Measurements from ENCODE around the gene CERS6.

CERS6 gene

DNA sequence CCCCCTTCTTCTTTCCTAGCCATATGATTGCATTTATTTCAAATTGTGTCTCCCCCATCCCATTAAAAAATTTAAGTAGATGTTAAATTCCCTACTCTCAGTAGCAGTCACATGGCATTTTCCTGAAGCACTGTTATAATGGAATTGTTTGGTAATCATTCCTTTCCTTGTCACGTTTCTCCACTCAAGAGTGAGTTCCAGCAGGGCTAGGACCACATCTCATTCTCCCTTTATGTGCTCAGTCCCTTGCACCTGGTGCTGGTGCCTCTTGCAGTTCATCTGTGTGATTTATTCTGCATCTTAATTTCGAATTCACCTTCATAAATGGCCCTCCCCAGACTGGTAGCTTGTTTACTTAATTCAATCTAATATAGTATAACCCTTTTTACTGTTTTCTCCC lies 276.0 kb downstream of the CERS6 start:
- no peak overlapping the region for H3K4me3 ChIP-seq
- no peaks in the 10 kb centered on the region for H3K27me3 ChIP-seq
- no peak for TF ChIP-seq Cebpa-rat (IDR thresholded peaks at IDR 0.05)
- H4K20me1 ChIP-seq: no peaks in the 10 kb centered on the region
- no peak overlapping the region for H3K4me2 ChIP-seq
- 0 out of 2 replicates have a peak, but pooled peaks cover 13% of the 10 kb centered on the region for H3K36me3 ChIP-seq
- no peaks in the 10 kb centered on the region for H3K9me3 ChIP-seq
- H3K4me1 ChIP-seq: no peaks in the 10 kb centered on the region
- no peak overlapping the region for H3K27ac ChIP-seq
- no peak overlapping the region for H3K9ac ChIP-seq

DNA sequence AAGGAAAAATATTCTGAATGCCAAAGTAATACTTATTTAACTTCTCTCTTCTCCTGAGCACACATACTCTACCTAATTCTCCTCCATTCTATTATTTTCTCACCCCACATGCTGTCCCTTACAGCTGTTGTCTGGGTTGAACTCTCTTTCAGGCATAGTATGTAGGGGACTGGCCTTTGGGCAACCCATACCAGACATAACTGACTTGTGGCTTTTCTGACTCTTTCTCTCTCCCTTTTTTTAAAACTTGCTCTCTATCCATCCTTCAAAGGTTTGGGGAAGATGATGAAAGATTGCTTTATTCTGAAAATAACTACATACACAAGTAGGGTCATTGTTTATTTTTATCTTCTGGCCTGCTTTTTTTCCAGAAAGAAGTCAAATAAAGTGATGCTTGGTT lies 276.4 kb downstream of the CERS6 start:
- Histone ChIP-seq H3K4me1 (no peaks in the 10 kb centered on the region), H3K27me3 (no peaks in the 10 kb centered on the region), H3K4me2 (no peak overlapping the region), H3K36me3 (0 out of 2 replicates have a peak, but pooled peaks cover 13% of the 10 kb centered on the region), H3K9ac (no peak overlapping the region), H4K20me1 (no peaks in the 10 kb centered on the region), H3K9me3 (no peaks in the 10 kb centered on the region), H3K27ac (no peak overlapping the region), H3K4me3 (no peak overlapping the region)
- TF ChIP-seq Cebpa-rat (IDR thresholded peaks at IDR 0.05): no peak

DNA sequence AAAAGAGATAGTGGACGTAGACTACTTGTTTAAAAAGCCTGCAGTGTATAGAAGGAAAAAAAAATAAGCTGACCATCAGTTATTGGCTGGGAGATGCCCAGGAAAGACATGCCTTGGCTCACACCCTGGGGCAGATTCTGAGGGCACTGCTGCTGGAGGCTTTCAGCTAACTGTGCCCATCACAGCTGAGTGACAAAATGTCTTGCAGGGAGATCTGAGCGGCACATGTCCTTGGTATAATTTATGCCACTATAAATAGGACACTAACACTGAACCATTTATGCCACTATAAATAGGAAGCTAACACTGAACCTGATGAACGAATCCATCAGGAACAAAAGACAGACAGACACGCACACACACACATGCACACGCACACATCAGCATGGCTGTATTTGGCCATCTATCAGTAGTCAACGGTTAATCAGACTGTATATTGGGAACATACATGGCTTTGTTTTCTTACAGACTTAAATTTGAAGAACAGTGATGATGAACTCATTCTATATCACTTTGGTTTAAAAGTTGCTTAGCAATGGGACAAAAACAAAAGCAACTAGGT lies 278.2 kb downstream of the CERS6 start:
- no peak for TF ChIP-seq Cebpa-rat (IDR thresholded peaks at IDR 0.05)
- H4K20me1 ChIP-seq: no peaks in the 10 kb centered on the region

DNA sequence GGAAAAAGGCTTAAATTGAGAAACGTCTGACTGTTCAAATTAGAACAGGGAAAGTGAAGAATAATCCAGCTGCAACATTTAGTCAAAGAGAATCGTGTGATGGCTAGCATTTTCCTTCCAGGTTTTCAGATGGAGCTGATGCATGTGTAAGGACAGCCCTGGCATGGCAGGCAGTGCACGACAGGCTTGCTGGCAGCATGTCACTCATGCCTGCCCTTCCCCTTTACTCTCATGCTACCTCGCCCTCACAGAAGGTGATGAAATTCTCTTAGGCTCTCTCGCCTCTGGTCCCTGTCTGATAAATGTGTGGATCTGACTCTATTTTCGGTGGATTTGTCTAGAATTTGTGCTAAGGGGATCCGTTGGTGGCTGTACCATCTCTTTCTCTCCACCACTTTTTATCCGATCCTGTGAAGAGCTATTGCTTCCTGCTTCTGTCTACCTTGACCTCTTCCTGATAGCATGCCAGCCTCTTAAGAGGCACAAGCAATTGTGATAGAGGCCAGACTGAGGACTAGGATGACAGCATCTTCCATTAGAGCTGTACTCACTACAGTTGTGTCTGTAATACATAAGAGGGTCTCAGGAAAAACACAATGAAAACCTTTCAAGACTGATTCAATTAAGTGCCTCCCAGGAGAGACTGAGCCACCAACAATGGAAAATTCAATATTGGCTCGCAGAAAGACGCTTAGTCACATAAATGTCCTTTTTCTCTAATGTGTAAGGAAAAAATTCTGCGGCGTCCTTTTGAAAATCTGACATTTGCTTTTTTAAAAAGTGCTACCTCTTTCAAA lies 280.8 kb downstream of the CERS6 start:
- no peaks in the 10 kb centered on the region for H3K27me3 ChIP-seq
- H3K9me3 ChIP-seq: no peaks in the 10 kb centered on the region
- 0 out of 2 replicates have a peak, but pooled peaks cover 9% of the 10 kb centered on the region for H3K36me3 ChIP-seq
- no peak for TF ChIP-seq Cebpa-rat (IDR thresholded peaks at IDR 0.05)
- H3K27ac ChIP-seq: no peak overlapping the region
- no peaks in the 10 kb centered on the region for H4K20me1 ChIP-seq
- no peaks in the 10 kb centered on the region for H3K4me1 ChIP-seq
- no peak overlapping the region for H3K4me2 ChIP-seq
- H3K9ac ChIP-seq: no peak overlapping the region
- H3K4me3 ChIP-seq: no peak overlapping the region

More for the DNA sequence above, 278.2 kb downstream of the CERS6 start:
- H3K9ac ChIP-seq: no peak overlapping the region
- H3K27me3 ChIP-seq: no peaks in the 10 kb centered on the region
- H3K36me3 ChIP-seq: 0 out of 2 replicates have a peak, but pooled peaks cover 13% of the 10 kb centered on the region
- H3K4me1 ChIP-seq: no peaks in the 10 kb centered on the region
- H3K27ac ChIP-seq: no peak overlapping the region
- H3K4me2 ChIP-seq: no peak overlapping the region
- no peaks in the 10 kb centered on the region for H3K9me3 ChIP-seq
- no peak overlapping the region for H3K4me3 ChIP-seq

DNA sequence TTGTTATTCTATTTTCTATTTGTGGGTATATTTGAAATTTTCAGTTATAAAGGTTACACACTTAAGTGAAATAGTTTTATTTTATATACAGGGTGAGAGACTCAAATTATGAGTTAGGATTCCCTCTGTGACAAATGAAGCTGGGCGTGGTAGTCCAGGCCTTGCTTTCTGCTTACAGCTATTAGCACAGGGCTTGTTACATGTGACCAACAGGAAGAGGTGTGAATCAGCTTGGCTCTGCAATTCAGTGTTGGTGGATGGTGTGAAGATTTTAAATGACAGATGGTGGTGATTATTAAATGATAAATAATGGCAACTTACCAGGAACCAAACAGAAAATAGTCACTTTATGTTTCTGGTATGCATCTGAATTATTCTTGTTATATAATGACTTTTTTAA lies 282.0 kb downstream of the CERS6 start:
- no peak overlapping the region for H3K27ac ChIP-seq
- H3K36me3 ChIP-seq: 0 out of 2 replicates have a peak, but pooled peaks cover 9% of the 10 kb centered on the region
- no peak overlapping the region for H3K4me3 ChIP-seq
- no peaks in the 10 kb centered on the region for H4K20me1 ChIP-seq
- no peaks in the 10 kb centered on the region for H3K9me3 ChIP-seq
- no peak overlapping the region for H3K9ac ChIP-seq
- no peak for TF ChIP-seq Cebpa-rat (IDR thresholded peaks at IDR 0.05)
- H3K4me2 ChIP-seq: no peak overlapping the region
- no peaks in the 10 kb centered on the region for H3K4me1 ChIP-seq
- no peaks in the 10 kb centered on the region for H3K27me3 ChIP-seq

DNA sequence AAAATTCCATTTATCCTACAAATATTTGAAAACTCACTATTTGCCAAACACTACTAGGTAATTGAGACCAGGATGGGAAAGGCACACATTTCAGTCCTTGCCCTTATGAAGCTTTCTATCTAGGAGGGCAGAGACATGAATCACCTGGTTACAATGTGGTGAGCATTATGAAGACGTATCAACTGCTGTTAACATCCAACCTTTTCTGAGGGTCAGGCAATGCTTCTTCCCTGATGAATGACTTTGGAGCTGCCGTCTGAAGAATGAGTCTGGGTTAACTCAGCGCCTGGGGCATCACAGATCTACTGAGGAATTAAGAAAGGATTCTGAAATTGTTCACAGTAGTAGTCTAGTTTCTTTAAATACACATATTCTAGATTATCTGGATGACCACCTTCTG lies 284.3 kb downstream of the CERS6 start:
- peaks cover 12% of the 10 kb centered on the region; the same call in 1 of the 2 replicates for H3K36me3 ChIP-seq
- no peaks in the 10 kb centered on the region for H4K20me1 ChIP-seq
- no peaks in the 10 kb centered on the region for H3K27me3 ChIP-seq

DNA sequence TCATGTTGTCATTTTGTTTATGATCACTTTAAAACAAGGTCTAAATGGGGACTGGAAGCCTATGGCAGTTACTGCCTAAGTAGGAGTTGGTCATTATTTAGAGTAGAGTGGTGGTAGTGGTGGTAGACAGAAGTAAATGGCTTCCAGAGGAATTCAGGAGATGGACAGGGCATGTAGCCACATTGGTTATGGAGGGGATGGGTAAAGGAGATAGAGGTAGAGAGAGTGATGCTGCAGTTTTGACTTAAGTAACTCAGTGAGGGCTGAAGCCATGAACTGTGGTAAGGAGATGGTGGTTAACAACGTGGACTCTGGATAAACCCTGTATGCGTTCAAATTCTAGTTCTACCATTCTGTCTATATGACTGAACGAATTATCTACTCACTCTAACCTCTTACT lies 284.7 kb downstream of the CERS6 start:
- H3K9me3 ChIP-seq: no peaks in the 10 kb centered on the region
- TF ChIP-seq Cebpa-rat (IDR thresholded peaks at IDR 0.05): no peak
- H3K36me3 ChIP-seq: peaks cover 15% of the 10 kb centered on the region; the same call in 1 of the 2 replicates
- no peaks in the 10 kb centered on the region for H3K27me3 ChIP-seq
- H3K27ac ChIP-seq: no peak overlapping the region
- H3K9ac ChIP-seq: no peak overlapping the region
- H3K4me3 ChIP-seq: no peak overlapping the region
- no peaks in the 10 kb centered on the region for H3K4me1 ChIP-seq
- H4K20me1 ChIP-seq: no peaks in the 10 kb centered on the region
- no peak overlapping the region for H3K4me2 ChIP-seq

More for the DNA sequence above, 284.3 kb downstream of the CERS6 start:
- Histone ChIP-seq H3K4me3 (no peak overlapping the region), H3K9ac (no peak overlapping the region), H3K4me2 (no peak overlapping the region), H3K27ac (no peak overlapping the region), H3K9me3 (no peaks in the 10 kb centered on the region), H3K4me1 (no peaks in the 10 kb centered on the region)
- TF ChIP-seq Cebpa-rat (IDR thresholded peaks at IDR 0.05): no peak

DNA sequence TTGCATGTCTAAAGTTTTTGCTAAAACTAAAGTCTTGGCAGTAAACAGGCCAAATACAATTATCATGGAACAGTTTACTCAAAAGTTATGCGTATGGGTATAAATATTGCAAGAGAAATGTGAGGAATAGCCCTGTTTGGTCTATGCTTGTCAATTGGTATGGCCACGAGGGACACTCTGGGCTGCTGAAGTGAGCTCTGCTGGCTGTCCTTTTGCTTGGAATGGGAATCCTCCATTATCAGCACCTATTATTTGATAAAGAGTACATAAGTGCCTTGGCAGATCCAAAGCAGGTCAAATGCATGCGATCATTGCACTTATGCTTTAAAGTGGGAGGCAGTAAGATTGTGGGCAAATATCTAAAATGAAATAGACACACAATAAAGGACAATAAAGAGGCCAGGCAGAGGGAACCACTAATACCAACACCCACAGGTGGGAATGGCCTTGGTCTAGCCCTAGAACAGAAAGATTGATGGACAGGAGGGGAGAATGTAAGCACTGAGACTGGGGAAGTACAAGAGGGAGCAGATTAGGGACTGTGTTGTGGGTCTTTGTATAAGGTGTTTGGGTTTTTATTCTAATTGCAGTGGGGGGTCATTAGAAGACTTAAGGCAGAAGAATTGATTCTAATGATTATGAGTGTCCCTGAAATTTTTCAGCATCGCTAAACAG lies 286.3 kb downstream of the CERS6 start:
- no peak overlapping the region for H3K27ac ChIP-seq
- H3K36me3 ChIP-seq: peaks cover 13% of the 10 kb centered on the region; the same call in 1 of the 2 replicates
- H3K27me3 ChIP-seq: no peaks in the 10 kb centered on the region
- no peaks in the 10 kb centered on the region for H3K9me3 ChIP-seq
- H3K9ac ChIP-seq: no peak overlapping the region
- no peak for TF ChIP-seq Cebpa-rat (IDR thresholded peaks at IDR 0.05)
- no peaks in the 10 kb centered on the region for H3K4me1 ChIP-seq
- H3K4me2 ChIP-seq: no peak overlapping the region
- no peak overlapping the region for H3K4me3 ChIP-seq
- H4K20me1 ChIP-seq: no peaks in the 10 kb centered on the region

DNA sequence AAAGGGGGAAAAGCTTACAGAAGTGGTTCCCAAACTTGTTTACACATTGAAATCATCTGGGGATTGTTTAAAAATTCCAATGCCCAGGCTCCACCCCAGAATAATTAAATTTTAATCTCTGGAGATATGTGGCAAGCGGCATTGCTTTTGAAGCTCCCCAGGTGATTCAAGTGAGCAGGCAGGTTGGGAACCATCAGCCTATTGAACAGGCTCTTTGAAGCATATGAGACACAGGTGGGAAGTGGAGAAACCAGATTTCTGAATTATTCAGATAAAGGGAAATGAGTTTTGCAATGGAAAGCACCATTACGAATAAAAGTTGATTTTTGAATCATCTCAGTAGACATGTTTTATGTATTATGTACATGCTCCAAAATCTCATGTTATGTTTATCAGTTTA lies 288.8 kb downstream of the CERS6 start:
- Histone ChIP-seq H3K4me3 (no peak overlapping the region), H3K27ac (no peak overlapping the region), H3K9ac (no peak overlapping the region), H4K20me1 (no peaks in the 10 kb centered on the region), H3K9me3 (no peaks in the 10 kb centered on the region), H3K36me3 (peaks cover 13% of the 10 kb centered on the region; the same call in 1 of the 2 replicates), H3K4me1 (no peaks in the 10 kb centered on the region), H3K4me2 (no peak overlapping the region), H3K27me3 (no peaks in the 10 kb centered on the region)
- TF ChIP-seq Cebpa-rat (IDR thresholded peaks at IDR 0.05): no peak

DNA sequence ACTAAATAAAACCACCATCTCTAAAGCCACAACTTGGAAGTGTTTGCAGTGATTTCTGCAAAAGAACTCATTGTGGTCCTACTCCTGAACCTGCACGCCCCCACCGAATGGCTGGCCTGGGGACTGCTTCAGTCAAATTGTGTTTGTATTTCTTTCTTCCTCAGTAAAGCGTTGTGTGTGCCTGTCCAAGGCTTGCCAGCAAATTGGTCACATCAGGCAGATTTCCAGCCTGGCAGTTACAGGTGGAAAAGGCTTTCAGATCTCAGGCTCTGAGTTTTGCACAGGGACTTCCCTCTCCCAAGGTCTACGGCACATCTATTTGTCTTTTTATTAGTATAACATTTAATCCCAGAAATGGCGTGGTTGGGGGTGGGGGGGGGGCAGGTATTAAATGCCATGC lies 292.4 kb downstream of the CERS6 start:
- no peak overlapping the region for H3K27ac ChIP-seq
- H3K27me3 ChIP-seq: no peaks in the 10 kb centered on the region
- H3K9ac ChIP-seq: no peak overlapping the region
- no peaks in the 10 kb centered on the region for H3K4me1 ChIP-seq
- H3K4me3 ChIP-seq: no peak overlapping the region
- H3K36me3 ChIP-seq: peaks cover 19% of the 10 kb centered on the region; the same call in 1 of the 2 replicates
- TF ChIP-seq Cebpa-rat (IDR thresholded peaks at IDR 0.05): no peak
- no peak overlapping the region for H3K4me2 ChIP-seq
- no peaks in the 10 kb centered on the region for H3K9me3 ChIP-seq
- no peaks in the 10 kb centered on the region for H4K20me1 ChIP-seq
